RWPE2 (cell line): ENCODE data around the gene IRS2.

Experiments used
- ATAC-seq: fragments of 200-7000 bp; cut with Tn5 transposase; 3 replicates; pipeline ENCODE4 v1.9.1; 2021; ENCODE audit warnings: low read depth
- DNase-seq: peaks from one replicate; pipeline ENCODE4 v3.0.0-alpha.2; 2020; ENCODE audit warnings: low spot score
- H3K27ac ChIP-seq: fragments of 450-650 bp; 2 replicates; pipeline ENCODE4 v1.5.1; 2017; ENCODE audit warnings: mild to moderate bottlenecking; ENCODE audit not compliant: poor library complexity, severe bottlenecking
- H3K27me3 ChIP-seq: fragments of 250-450 bp; sonication (Bioruptor Pico); 2 replicates; pipeline ENCODE4 v1.5.1; 2021; ENCODE audit warnings: mild to moderate bottlenecking, moderate library complexity; ENCODE audit not compliant: insufficient read depth, poor library complexity, severe bottlenecking
- H3K36me3 ChIP-seq: fragments of 250-450 bp; sonication (Bioruptor Pico); 2 replicates; pipeline ENCODE4 v1.5.1; 2020; ENCODE audit warnings: low read depth, mild to moderate bottlenecking, moderate library complexity
- H3K4me1 ChIP-seq: fragments of 250-450 bp; sonication (Bioruptor Pico); 2 replicates; pipeline ENCODE4 v1.5.1; 2021; ENCODE audit warnings: mild to moderate bottlenecking, moderate library complexity; ENCODE audit not compliant: insufficient read depth, poor library complexity, severe bottlenecking
- H3K4me3 ChIP-seq: fragments of 250-450 bp; sonication (Bioruptor Pico); 2 replicates; pipeline ENCODE4 v1.5.1; 2021; ENCODE audit warnings: mild to moderate bottlenecking, moderate library complexity; ENCODE audit not compliant: severe bottlenecking
- H3K9me3 ChIP-seq: fragments of 250-450 bp; sonication (Bioruptor Pico); 2 replicates; pipeline ENCODE4 v1.5.1; 2021; ENCODE audit warnings: mild to moderate bottlenecking, moderate library complexity; ENCODE audit not compliant: severe bottlenecking
- CTCF ChIP-seq: fragments of 450-650 bp; IDR thresholded peaks from one replicate; pipeline ENCODE4 v1.5.1; 2017; ENCODE audit warnings: mild to moderate bottlenecking, moderate library complexity; ENCODE audit not compliant: poor library complexity, severe bottlenecking

Gene IRS2

GRCh38 chr13:109785141-109785891 is 1.1 kb downstream of the IRS2 start:
- Histone ChIP-seq H3K27me3 (no peaks in the 10 kb centered on the region), H3K4me1 (peaks cover 23% of the 10 kb centered on the region), H3K27ac (peak overlapping the region; percentile 87), H3K9me3 (no peaks in the 10 kb centered on the region), H3K4me3 (peak overlapping the region; percentile 90), H3K36me3 (peaks cover 34% of the 10 kb centered on the region)
- DNase-seq (peak; percentile 83), ATAC-seq (0 out of 3 replicates have a peak, but pooled peaks have one; percentile 3)
- TF ChIP-seq CTCF = no peak

GRCh38 chr13:109784590-109785140 is 1.7 kb downstream of the IRS2 start:
- peak overlapping the region; percentile 87 for H3K27ac ChIP-seq
- peak; percentile 86 for TF ChIP-seq CTCF

GRCh38 chr13:109783815-109784589 is 2.4 kb downstream of the IRS2 start:
- no peaks in the 10 kb centered on the region for H3K9me3 ChIP-seq
- H3K27me3 ChIP-seq = no peaks in the 10 kb centered on the region
- ATAC-seq (no peak), DNase-seq (no peak)
- H3K4me3 ChIP-seq = peak overlapping the region; percentile 90
- TF ChIP-seq CTCF = no peak
- peak overlapping the region; percentile 87 for H3K27ac ChIP-seq
- peaks cover 19% of the 10 kb centered on the region for H3K4me1 ChIP-seq
- H3K36me3 ChIP-seq = peaks cover 47% of the 10 kb centered on the region

More at GRCh38 chr13:109784590-109785140, 1.7 kb downstream of the IRS2 start:
- Histone ChIP-seq H3K36me3 (peaks cover 40% of the 10 kb centered on the region), H3K4me3 (peak overlapping the region; percentile 90), H3K27me3 (no peaks in the 10 kb centered on the region), H3K4me1 (peaks cover 19% of the 10 kb centered on the region), H3K9me3 (no peaks in the 10 kb centered on the region)
- peak; percentile 72 for DNase-seq
- peak; percentile 38 for ATAC-seq

- Histone ChIP-seq H3K9me3 (no peaks in the 10 kb centered on the region), H3K27ac (peak overlapping the region; percentile 87), H3K27me3 (no peaks in the 10 kb centered on the region), H3K4me3 (peak overlapping the region; percentile 90), H3K36me3 (peaks cover 52% of the 10 kb centered on the region), H3K4me1 (peaks cover 19% of the 10 kb centered on the region)
- no peak for DNase-seq
- no peak for ATAC-seq
- no peak for TF ChIP-seq CTCF
Observed at GRCh38 chr13:109783447-109783814, 3.0 kb downstream of the IRS2 start.
